Peyer's patch (tissue), 4 donors: Measurements from ENCODE around the gene CREB3L1.

ENCODE experiments used
- CTCF ChIP-seq, 6 experiments: fragments of 450-650 bp in 4 of 6; fragments of 200-600 bp in 2 of 6; sonication (generic) in 1 of 6; IDR thresholded peaks; one replicate each; pipeline ENCODE4 v1.5.1; 2017 to 2019; ENCODE audit warnings: antibody characterized with exemption in 6 of 6, mild to moderate bottlenecking in 3 of 6, moderate library complexity in 1 of 6
- POLR2A ChIP-seq, 2 donors: fragments of 450-650 bp; IDR thresholded peaks; one replicate each; pipeline ENCODE4 v1.5.1; 2017; ENCODE audit warnings: antibody characterized with exemption in 2 of 2, mild to moderate bottlenecking in 2 of 2, moderate library complexity in 2 of 2

GRCh38 chr11:46360878-46361277 lies 83.4 kb downstream of the CREB3L1 start:
- TF ChIP-seq CTCF (IDR thresholded peaks at IDR 0.05), result no peak
- TF ChIP-seq POLR2A (IDR thresholded peaks at IDR 0.05), result no peak
